Activated effector memory CD4-positive, alpha-beta T cell treated with anti-CD3 and anti-CD28 coated beads, Interleukin-2, amount 50 U/mL, for 16 hours (primary cell): ENCODE results near the gene USP14.

Source experiments
- DNase-seq: peaks from one replicate; pipeline ENCODE4 v3.0.0-alpha.2; 2020

USP14 gene

GRCh38 chr18:160831-161570 lies 2.6 kb downstream of the USP14 start:
- no peak for DNase-seq

- no peak for DNase-seq
These were observed 14.0 kb downstream of the USP14 start for GRCh38 chr18:172361-172760.

GRCh38 chr18:179499-179898 lies 21.1 kb downstream of the USP14 start:
- no peak for DNase-seq

- no peak for DNase-seq
These were observed 23.4 kb downstream of the USP14 start for GRCh38 chr18:181711-182110.

- DNase-seq, result no peak
These were observed 25.4 kb downstream of the USP14 start for GRCh38 chr18:183769-184168.

GRCh38 chr18:189254-189653 lies 30.9 kb downstream of the USP14 start:
- no peak for DNase-seq

- no peak for DNase-seq
These were observed 33.4 kb downstream of the USP14 start for GRCh38 chr18:191725-192124.

GRCh38 chr18:192801-193200 lies 34.4 kb downstream of the USP14 start:
- DNase-seq, result no peak

- no peak for DNase-seq
These were observed 37.3 kb downstream of the USP14 start for GRCh38 chr18:195651-196050.

GRCh38 chr18:199214-199613 lies 40.9 kb downstream of the USP14 start:
- DNase-seq, result no peak

- DNase-seq, result no peak
These were observed 41.4 kb downstream of the USP14 start for GRCh38 chr18:199768-200167.

GRCh38 chr18:210075-210474 lies 51.7 kb downstream of the USP14 start:
- no peak for DNase-seq

- DNase-seq, result no peak
These were observed 52.4 kb downstream of the USP14 start for GRCh38 chr18:210733-211132.

- DNase-seq, result no peak
These were observed 53.2 kb downstream of the USP14 start for GRCh38 chr18:211582-211981.

GRCh38 chr18:212780-213179 lies 54.4 kb downstream of the USP14 start:
- DNase-seq, result no peak

- DNase-seq, result no peak
These were observed 55.1 kb downstream of the USP14 start for GRCh38 chr18:213505-213904.

- no peak for DNase-seq
These were observed 55.6 kb downstream of the USP14 start for GRCh38 chr18:213966-214365.

- DNase-seq, result no peak
These were observed 57.2 kb downstream of the USP14 start for GRCh38 chr18:215448-216010.

GRCh38 chr18:217532-218336 lies 59.4 kb downstream of the USP14 start:
- DNase-seq, result no peak

GRCh38 chr18:220708-221107 lies 62.4 kb downstream of the USP14 start:
- DNase-seq, result no peak

- no peak for DNase-seq
These were observed 67.4 kb downstream of the USP14 start for GRCh38 chr18:225745-226144.

- no peak for DNase-seq
These were observed 69.0 kb downstream of the USP14 start for GRCh38 chr18:227374-227773.

GRCh38 chr18:227902-228301 lies 69.5 kb downstream of the USP14 start:
- DNase-seq, result no peak

- DNase-seq, result no peak
These were observed 70.2 kb downstream of the USP14 start for GRCh38 chr18:228586-228985.
